Activated CD4-positive, alpha-beta T cell treated with anti-CD3 and anti-CD28 coated beads, Interleukin-2, Interleukin-4, amounts not matched to agents 100 ng/mL and 50 ng/mL, durations not matched to agents 16 hours and 8 hours (primary cell): ENCODE results near the gene ACSM3.
"Not testable (repeated sequence)": the region's sequence is repeated elsewhere in the genome, so short reads cannot be mapped to it uniquely, and the experiment has no call there.

Experiments
- DNase-seq: peaks from one replicate; pipeline ENCODE4 v3.0.0-alpha.2; 2020; ENCODE audit warnings: low spot score

The ACSM3 gene, protein sequence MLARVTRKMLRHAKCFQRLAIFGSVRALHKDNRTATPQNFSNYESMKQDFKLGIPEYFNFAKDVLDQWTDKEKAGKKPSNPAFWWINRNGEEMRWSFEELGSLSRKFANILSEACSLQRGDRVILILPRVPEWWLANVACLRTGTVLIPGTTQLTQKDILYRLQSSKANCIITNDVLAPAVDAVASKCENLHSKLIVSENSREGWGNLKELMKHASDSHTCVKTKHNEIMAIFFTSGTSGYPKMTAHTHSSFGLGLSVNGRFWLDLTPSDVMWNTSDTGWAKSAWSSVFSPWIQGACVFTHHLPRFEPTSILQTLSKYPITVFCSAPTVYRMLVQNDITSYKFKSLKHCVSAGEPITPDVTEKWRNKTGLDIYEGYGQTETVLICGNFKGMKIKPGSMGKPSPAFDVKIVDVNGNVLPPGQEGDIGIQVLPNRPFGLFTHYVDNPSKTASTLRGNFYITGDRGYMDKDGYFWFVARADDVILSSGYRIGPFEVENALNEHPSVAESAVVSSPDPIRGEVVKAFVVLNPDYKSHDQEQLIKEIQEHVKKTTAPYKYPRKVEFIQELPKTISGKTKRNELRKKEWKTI

DNA sequence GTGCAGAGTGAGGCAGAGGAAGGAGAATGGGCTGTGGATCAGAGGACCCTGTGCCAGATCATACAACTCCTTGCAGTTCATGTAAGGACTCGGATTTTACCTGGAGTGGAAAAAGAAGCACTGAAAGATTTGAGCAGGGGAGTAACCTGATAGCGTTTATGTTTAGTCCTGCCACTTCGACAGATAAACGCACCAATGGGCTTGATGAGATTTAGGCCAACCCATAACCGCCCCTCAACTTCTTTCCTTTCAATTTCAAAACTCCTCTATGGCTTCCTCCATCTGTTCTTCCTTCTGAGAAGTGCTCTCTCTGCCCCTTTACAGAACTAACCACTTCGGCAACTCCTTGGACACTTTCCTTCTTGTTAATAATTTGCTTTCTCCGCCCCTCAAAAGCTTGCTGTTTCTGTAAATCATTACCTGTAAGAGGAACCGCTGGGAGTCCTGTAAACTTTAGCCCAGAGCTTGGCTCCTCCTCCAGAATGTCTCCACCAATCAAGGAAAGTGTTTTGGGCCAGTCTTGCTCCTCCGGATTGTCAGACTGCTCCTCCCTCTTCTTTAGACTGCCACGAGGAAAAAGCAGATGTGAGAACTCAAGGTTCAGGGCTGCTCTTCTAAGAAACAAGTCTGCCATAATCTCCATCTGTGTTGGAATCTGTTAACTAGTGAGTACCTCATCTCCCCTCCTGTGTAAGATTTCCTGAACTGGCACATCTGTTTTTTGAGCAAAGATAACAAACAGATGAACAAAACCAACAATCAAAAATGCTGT, at the start of gene ACSM3:
TSS of gene ACSM3 (plus strand) at position 554 of the 772 bp plus-strand sequence. CDS start 6,021 bp downstream, outside the sequence.
- DNase-seq = peak; percentile 75

DNA sequence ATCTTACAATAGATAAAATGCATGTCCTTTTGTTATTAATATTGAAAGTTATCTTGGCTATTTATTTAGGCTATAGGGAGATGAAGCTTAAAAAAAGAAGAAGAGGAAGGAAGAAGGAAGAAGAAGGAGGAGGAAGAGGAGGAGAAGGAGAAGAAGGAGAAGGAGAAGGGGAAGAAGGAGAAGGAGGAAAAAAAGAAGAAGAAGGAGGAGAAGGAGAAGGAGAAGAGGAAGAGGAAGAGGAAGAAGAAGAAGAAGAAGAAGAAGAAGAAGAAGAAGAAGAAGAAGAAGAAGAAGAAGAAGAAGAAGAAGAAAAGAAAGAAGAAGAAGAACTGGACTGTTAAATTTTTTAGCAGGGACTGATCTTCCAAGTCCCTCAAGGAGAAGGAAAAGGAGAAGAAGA, 46.1 kb upstream of the ACSM3 start:
- DNase-seq = not testable (repeated sequence)

DNA sequence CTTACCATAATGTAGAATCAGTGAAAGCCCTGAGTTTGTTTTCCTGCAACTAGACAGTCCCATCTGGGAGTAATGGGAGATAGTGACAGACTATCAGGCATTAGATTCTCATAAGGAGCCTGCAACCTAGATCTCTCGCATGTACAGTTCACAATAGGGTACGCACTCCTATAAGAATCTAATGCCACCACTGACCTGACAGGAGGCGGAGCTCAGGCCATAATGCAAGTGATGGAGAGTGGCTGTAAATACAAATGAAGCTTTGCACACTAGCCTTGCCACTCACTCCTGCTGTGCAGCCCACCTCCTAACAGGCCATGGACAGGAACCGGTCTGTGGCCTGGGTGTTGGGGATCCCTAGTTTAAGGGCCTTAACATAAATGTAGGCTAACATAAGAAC, 43.6 kb upstream of the ACSM3 start:
- no peak for DNase-seq

DNA sequence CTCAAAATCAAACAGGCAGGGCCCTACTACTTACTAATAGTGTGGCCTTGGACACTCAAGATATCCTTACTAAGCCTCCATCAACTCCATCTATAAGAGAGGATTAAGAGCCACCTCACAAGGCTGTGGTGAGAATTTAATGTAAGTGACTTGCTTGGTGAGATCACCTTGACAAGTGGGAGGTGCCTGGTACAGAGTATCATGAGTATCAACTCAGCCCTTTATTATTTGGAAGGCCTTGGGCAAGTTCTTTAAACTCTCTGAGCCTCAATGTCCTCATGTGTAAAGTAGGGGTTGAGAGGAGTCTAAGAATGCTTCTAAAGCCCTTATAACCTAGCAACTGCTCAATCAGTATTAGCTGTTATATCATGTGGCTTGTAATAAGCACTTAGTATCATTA, 37.2 kb upstream of the ACSM3 start:
- no peak for DNase-seq

DNA sequence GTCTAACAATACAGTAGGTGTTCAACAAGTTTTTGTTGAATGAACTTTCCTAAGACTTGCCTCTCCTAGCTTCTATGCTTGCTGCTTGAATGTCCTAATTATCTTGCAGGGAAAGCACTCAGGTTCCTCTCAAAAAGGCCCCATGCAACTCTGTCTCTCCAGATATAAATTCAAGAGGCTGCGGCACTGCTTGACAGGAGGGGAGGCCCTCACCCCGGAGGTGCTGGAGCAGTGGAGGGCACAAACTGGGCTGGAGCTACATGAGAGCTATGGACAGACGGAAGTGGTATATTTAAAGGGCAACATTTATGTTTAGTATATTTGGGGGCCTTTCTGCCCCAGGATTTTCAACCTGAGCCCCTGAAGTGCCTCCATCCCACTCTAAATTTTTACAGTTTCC, 36.6 kb upstream of the ACSM3 start:
- DNase-seq = no peak

DNA sequence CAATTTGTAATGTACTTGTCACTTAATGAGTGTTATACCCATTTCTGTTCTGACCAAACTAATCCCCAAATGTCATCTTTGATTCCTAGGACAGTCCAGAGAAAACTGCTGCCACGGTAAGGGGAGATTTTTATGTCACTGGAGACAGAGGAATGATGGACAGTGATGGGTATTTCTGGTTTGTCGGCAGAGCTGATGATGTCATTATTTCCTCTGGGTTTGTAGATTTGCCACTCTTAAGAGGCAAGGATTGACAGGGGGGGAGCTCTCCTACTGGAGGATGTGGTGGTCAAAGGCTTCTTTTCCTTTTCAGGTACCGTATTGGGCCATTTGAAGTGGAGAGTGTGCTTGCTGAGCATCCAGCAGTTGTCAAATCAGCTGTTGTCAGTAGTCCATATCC, 34.7 kb upstream of the ACSM3 start:
- no peak for DNase-seq

DNA sequence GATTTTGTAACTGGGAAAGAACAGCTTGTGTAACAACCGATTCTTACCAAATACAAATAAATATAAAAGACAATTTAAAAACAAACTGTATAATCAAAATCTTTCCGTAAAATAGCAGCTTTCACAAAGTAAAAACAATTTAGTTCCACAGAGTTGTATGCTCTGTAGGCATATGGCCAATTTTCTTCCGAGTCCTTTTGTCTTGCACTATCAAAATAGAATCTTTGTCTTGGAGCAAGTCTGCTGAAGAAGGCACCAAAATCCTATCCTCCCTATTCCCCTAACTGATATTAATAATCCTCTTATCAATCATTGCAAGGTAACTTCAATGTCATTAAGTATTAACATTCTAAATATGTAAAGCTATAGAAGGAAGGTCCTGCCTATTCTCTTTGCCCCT, 29.8 kb upstream of the ACSM3 start:
- DNase-seq = no peak

DNA sequence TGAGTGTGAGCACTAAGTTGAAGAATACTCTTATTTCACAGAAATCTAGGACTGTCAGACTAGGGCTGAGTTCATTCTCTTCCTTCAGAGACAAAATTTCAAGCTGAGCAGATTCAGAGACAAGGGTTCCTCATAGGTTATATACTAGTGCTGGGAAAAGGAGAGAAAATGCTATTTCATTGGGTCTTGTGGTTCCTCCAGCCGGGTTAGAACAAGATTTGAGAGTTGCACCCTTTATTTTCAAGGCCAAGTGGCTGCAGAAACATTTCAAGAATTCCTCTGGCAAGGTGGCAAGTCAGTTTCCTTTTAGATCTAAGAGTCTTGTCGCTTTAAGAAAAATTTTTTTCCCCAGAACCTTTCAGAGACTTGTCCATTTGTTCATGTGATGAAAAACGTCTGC, 29.0 kb upstream of the ACSM3 start:
- DNase-seq = no peak

DNA sequence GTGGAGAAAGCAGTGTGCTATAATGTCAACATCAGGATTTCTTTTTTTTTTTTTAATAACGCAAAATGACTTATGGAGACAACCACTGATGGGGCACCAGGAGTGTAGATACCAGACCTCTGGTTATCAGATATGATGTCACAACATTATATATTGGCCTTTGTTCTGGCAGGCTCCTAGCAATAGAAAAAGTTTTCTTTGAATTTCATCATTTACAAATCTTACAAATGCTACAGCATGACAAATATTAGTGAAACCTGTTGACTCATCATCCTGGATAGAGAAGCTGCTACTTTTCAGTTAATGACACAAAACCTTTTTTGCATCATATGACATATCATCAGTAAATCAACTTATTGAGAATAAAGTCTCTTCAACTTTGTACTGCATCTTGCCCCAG, 28.3 kb upstream of the ACSM3 start:
- no peak for DNase-seq

DNA sequence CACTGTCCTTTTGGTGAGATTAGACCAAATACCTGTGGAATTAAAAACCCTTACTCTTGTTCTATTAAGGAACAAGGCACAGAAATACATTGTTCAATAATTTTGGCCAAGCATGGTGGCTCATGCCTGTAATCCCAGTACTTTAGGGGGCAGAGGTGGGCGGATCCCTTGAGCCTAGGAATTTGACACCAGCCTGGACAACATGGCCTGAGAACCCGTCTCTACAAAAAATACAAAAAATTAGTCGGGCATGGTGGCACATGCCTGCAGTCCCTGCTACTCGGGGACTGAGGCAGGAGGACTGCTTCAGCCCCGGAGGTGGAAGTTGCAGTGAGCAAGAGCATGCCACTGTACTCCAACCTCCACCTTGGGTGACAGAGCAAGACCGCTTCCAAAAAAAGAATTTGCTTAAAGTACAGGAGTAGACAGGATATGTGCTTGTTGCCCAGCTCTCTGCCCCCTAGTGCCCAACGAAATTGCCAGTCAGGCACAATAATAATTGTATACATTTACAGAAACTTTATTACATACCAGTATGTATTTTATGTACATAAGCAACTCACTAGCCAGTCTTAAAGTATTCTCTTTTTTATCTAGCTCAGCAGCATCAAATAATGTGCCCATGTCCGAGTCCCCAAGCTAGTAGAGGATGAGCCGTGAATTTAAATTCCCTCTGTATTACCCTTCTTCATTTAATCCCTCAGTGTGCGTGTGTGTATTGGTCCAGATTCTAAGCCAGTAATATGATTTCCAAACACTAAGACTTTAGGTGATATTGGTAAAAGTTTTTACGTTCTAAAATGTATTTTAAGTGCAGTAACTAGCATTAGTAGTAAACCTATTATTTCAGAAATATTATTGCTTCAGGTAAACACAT, 23.6 kb upstream of the ACSM3 start:
- DNase-seq = peak; percentile 11

DNA sequence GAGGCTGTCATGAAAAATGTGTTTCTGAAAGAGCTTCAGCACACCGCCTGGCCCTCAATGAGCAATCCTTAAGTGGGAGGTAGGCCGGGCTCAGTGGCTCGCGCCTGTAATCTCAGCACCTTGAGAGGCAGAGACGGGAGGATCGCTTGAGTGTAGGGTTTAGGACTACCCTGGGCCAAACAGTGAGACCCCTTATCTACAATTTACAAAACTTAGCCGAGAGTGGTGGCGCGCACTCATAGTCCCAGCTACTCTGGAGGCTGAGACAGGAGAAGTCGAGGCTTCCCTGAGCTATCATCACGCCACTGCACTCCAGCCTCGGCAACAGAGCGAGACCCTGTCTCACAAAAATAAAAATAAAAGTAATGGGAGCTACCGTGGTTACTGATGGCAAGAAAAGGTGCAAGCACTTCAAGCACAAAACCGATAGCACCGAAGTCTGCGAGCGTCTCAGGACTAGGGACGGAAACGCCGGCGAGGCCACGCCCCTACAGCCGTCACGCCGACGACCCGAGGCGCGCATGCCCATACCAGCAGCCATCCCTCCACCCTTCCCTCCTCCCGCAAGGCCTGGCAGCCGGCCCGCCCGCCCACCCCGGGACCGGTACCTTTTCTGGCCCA, 22.8 kb upstream of the ACSM3 start:
- DNase-seq = peak; percentile 90

DNA sequence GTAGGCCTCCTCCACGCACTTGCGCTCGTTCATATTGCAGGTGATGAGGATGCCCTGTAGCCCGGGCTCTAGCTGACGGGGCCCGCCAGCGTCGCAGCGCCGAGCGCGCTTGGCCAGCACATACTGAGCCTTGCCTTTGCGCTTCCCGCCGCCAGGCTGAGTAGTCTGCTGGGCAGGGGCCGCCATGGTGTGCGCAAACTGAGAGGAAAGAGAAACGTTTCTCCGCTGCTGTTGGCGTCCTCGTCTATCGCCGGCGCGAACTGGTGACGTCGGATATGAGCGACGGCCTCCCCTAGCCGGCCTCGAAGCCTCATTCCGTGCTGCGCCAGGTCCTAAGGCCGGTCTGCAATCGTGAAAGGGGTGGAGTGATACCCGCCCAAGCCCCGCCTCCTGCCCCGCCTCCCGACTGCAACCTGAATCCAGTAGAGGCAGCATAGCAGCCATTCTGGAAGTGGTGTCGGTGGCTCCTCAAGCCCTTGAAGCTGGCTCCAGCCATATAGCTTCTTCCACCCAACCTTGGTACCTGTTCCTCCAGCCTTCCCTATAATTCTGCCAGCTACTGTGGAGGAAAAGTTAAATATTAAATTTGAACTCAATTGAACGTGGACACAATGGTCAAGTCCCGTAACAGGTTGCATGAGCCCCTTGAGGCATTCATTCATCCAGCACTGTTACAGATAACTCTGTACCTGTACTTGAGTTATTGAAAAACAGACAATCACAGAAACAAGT, 22.1 kb upstream of the ACSM3 start, which contains the start of gene THUMPD1:
TSS of gene THUMPD1 (minus strand) at position 265 of the 732 bp plus-strand sequence. CDS start at position 186, 79 bp downstream.
- peak; percentile 97 for DNase-seq

DNA sequence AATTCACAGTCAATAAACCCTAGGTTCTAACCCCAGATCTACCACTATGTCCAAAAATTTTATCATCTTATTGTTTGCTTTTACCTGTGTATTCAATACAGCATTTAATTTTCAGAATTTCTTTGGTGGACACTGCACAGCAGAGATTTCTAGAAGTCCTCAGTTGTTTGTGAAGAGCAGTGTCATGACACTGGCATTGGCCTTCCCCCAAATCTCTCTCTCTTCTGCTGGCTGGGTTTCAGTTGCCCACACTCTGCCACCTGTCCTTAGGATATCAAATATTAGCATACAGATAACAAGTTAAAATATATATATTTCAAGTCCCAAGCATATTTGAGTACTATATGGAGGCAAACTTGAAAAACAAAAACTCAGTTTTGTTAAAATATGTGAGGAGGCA, 20.2 kb upstream of the ACSM3 start:
- no peak for DNase-seq

DNA sequence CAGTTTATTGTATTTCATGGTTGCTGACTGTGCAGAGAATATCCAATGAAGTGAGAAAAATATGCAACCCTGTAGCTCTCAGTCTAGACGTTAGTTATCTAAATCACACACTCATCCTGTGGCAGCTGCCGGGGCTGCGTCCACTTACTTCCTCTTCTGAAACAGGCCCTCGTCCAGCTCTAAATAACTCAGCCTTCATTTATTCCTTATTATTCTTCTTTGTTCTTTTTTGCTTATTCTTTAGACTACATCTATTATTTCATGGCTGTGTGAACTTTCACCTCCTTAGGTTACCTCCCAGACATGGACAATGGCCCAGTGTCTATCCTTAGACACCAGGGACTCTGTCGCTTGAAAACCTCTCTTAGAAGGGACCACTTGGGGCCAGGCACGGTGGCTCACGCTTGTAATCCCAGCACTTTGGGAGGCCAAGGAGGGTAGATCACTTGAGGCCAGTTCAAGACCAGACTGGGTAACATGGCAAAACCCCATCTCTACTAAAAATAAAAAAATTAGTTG, 18.8 kb upstream of the ACSM3 start:
- DNase-seq = no peak

DNA sequence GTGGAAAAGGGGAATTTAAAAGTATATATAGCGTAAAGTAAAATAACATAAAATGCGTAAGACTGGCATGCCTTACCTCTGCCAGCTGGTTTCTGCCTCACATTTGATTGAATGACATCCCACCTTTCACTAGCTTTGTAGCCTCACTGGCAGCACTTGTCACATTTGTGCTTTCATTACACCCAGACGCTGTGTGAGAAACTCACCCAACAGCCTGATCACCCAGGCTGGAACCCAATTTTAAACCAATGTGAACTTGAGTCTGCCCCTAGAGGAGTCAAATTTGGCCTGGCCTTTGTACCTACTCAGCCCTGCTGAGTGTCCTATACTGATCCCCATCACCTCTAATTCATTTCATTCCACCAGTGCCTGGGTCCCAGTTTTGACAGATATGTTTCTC, 17.4 kb upstream of the ACSM3 start:
- DNase-seq = no peak

DNA sequence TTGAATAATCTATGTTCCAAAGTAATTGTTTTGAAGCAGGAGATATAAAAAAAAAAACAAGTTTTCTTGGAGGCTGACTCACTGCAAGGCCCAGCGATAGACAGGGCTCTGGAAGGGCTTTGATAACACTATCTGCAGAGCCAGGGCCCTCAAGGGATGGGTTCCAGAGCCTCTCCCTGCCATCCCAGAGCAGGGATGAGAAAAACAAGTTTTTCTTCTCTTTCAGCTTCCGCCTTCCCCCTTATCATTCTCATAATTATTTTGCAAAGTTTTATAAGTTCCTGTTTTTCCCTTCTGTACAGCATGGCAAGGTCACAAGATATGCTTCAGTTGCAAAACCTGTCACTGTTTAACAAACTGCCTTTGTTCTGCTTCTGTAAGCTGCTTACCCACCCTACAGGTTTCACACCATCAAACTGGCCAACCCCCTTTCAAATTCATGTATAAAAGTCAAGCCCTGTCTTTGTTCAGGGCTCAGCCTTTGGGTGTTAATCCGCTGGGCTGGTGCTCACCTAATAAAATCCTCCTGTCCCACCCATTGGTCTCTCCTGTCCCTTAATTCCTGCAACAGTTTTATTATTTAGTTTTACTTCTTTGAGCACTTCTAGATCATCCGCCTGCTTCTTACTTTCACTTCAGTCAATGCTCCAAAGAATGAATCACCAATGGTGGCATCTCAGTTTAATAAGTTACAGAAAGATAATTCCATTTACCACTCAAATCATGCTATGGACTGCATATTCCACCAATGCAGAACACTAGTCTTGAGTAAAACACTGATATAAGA, 16.6 kb upstream of the ACSM3 start:
- DNase-seq = no peak

DNA sequence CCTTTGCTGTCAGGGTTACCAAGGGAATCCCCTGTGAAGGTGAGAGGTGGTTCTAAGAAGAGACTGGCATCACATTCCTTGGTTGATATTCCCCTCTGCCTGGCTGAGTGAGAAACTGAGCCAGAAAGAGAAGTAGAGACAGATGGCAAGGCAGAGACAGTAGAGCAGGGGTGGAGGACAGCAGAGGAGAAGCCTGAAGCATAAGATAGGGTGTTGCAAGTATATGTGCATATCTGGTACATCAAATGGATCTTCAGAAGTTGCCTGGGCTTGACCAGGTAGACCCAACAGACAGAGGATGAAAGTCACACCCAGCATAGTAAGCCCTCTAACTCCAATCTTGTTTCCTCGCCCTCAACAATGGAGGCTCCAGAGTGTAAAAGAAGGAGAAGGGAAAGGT, 14.3 kb upstream of the ACSM3 start:
- DNase-seq = no peak

DNA sequence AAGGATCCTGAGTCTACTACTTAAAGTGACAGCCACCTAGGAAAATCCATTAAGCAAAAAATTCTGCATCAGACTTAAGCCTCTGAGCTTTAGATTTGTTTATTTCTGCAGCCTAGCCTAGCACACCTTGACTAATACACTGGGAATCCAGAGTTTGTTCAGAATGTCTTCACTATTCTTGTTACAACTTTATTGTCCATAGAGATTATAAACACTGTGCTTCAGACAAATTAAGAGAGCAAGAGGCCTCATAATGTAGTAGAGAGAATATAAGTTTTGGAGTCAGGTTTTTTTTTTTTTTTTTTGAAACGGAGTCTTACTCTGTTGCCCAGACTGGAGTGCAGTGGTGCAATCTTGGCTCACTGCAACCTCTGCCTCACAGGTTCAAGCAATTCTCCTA, 13.3 kb upstream of the ACSM3 start:
- no peak for DNase-seq

DNA sequence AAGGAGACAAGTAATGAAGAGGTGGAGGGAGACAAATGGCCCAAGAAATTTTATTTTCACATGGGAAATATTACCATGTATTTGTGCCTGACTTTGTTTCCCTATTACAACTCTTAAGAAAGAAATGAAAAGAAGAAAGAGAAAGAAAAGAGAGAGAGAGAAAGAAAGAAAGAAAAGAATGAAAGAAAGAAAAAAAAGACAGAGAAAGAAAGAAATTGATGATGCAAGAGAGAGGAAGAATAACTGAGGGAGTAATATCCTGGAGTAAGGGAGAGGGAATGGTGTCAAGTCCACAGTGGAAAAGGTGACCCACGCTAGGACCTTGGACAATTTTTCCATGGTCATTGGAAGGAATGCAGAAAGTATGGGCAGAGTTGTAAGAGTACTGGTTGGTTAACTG, 10.1 kb upstream of the ACSM3 start:
- DNase-seq = no peak

DNA sequence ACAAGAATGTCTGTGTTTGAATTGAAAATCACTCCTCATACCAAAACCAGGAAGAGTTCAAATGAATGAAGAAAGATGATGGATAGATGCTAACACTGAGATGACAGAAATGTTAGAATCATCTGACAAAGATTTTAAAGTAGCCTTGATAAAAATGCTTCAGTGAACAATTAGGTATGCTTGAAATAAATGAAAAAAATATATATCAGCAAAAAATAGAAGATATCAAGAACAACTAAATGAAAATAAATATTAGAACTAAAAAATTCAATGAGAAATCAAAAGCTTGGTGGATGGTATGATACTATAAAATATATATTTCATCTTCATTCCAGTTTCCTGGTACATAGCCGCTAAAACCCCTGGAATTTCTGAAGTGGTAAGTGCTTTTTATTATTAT, 8.6 kb upstream of the ACSM3 start:
- DNase-seq = no peak
